Activated CD4-positive, alpha-beta T cell treated with anti-CD3 and anti-CD28 coated beads, Interleukin-2, amount 50 U/mL, for 1 hour (primary cell): ENCODE measurements around the gene RGS17.

ENCODE experiments used
- DNase-seq: peaks from one replicate; pipeline ENCODE4 v3.0.0-alpha.2; 2020

The RGS17 gene

GRCh38 chr6:153081914-153082313, 49.2 kb downstream of the RGS17 start:
- no peak for DNase-seq

- DNase-seq = no peak
Measured at GRCh38 chr6:153076431-153076830, 54.7 kb downstream of the RGS17 start.

GRCh38 chr6:153074761-153075160, 56.3 kb downstream of the RGS17 start:
- no peak for DNase-seq

- no peak for DNase-seq
Measured at GRCh38 chr6:153073841-153074240, 57.2 kb downstream of the RGS17 start.

GRCh38 chr6:153070756-153071155, 60.3 kb downstream of the RGS17 start:
- DNase-seq = no peak

- no peak for DNase-seq
Measured at GRCh38 chr6:153069897-153070296, 61.2 kb downstream of the RGS17 start.

GRCh38 chr6:153065222-153065621, 65.9 kb downstream of the RGS17 start:
- no peak for DNase-seq

- no peak for DNase-seq
Measured at GRCh38 chr6:153063936-153064335, 67.1 kb downstream of the RGS17 start.

GRCh38 chr6:153062516-153062915, 68.6 kb downstream of the RGS17 start:
- DNase-seq = no peak

- no peak for DNase-seq
Measured at GRCh38 chr6:153059757-153060156, 71.3 kb downstream of the RGS17 start.

- no peak for DNase-seq
Measured at GRCh38 chr6:153059311-153059710, 71.8 kb downstream of the RGS17 start.

GRCh38 chr6:153058909-153059308, 72.2 kb downstream of the RGS17 start:
- no peak for DNase-seq

GRCh38 chr6:153058291-153058690, 72.8 kb downstream of the RGS17 start:
- no peak for DNase-seq

GRCh38 chr6:153056308-153056707, 74.8 kb downstream of the RGS17 start:
- DNase-seq = no peak

GRCh38 chr6:153051801-153052200, 79.3 kb downstream of the RGS17 start:
- DNase-seq = no peak

GRCh38 chr6:153048631-153049030, 82.5 kb downstream of the RGS17 start:
- no peak for DNase-seq

GRCh38 chr6:153047386-153047785, 83.7 kb downstream of the RGS17 start:
- no peak for DNase-seq

- DNase-seq = no peak
Measured at GRCh38 chr6:153045271-153045670, 85.8 kb downstream of the RGS17 start.

GRCh38 chr6:153044295-153044694, 86.8 kb downstream of the RGS17 start:
- DNase-seq = no peak

- DNase-seq = no peak
Measured at GRCh38 chr6:153043719-153044118, 87.4 kb downstream of the RGS17 start.

GRCh38 chr6:153038378-153039057, 92.6 kb downstream of the RGS17 start:
- DNase-seq = no peak

- DNase-seq = no peak
Measured at GRCh38 chr6:153034139-153034538, 96.9 kb downstream of the RGS17 start.

- DNase-seq = no peak
Measured at GRCh38 chr6:153032255-153032882, 98.7 kb downstream of the RGS17 start.

GRCh38 chr6:153031335-153031955, 99.6 kb downstream of the RGS17 start:
- no peak for DNase-seq
